ENCODE data around the gene COX19. TPM values are rescaled to one million over a fixed set of nuclear protein-coding genes. Genes with fewer than 3 reads are reported as not detected.

The COX19 gene
- total and polyA plus RNA-seq, 12 donors, result 3.7 to 9.1 (median 6.1) TPM

GRCh38 chr7:958221-959200 lies 16.8 kb downstream of the COX19 start:
- peaks cover 0 to 16% (median 8%) of the 10 kb centered on the region in 7 donors for H3K27me3 ChIP-seq
- ATAC-seq (no peak), DNase-seq (no peak)
- H3K27ac ChIP-seq, result no peak overlapping the region
- H3K36me3 ChIP-seq, result no peaks in the 10 kb centered on the region
- peaks cover under 1 to 46% (median 8%) of the 10 kb centered on the region in 9 donors for H3K4me1 ChIP-seq
- intact Hi-C loops (cut with DNase I), result no loop called here
- 83 to 86% methylated on average over 36 of the region's 36 CpGs for WGBS, 2 donors
- no peak overlapping the region for H3K4me3 ChIP-seq
- no peaks in the 10 kb centered on the region for H3K9me3 ChIP-seq
- no peak for TF ChIP-seq CTCF (IDR thresholded peaks at IDR 0.05)

- H3K9me3 ChIP-seq, result no peaks in the 10 kb centered on the region
- H3K4me3 ChIP-seq, result no peak overlapping the region
- ATAC-seq (peak in 1 of 8 donors; percentile 18), DNase-seq (peak in 1 of 2 donors; percentile 54)
- intact Hi-C loops (cut with DNase I), result no loop called here
- H3K27me3 ChIP-seq, result peaks cover 0 to 25% (median 14%) of the 10 kb centered on the region in 7 donors
- peaks cover 4 to 48% (median 12%) of the 10 kb centered on the region in 9 donors for H3K4me1 ChIP-seq
- no peaks in the 10 kb centered on the region for H3K36me3 ChIP-seq
- no peak for TF ChIP-seq CTCF (IDR thresholded peaks at IDR 0.05)
- 68 to 81% methylated on average over 32 of the region's 32 CpGs for WGBS, 2 donors
- H3K27ac ChIP-seq, result peak overlapping the region in 1 of 10 donors; percentile 26
These were observed 17.7 kb downstream of the COX19 start for GRCh38 chr7:957418-958220.

GRCh38 chr7:956031-956430 lies 19.3 kb downstream of the COX19 start:
- no peak overlapping the region for H3K4me3 ChIP-seq
- peaks cover 4 to 48% (median 12%) of the 10 kb centered on the region in 9 donors for H3K4me1 ChIP-seq
- H3K36me3 ChIP-seq, result no peaks in the 10 kb centered on the region
- no peak for ATAC-seq
- WGBS, 2 donors, result 88 to 92% methylated on average over 10 of the region's 10 CpGs
- no peak for DNase-seq
- H3K27me3 ChIP-seq, result peaks cover 0 to 34% (median 22%) of the 10 kb centered on the region in 7 donors
- intact Hi-C loops (cut with DNase I), result no loop called here
- TF ChIP-seq CTCF (IDR thresholded peaks at IDR 0.05), result no peak
- no peak overlapping the region for H3K27ac ChIP-seq
- H3K9me3 ChIP-seq, result no peaks in the 10 kb centered on the region
